A673 (cell line): ENCODE measurements around the gene SYT8. TPM values are rescaled to one million over a fixed set of nuclear protein-coding genes. Genes with fewer than 3 reads are reported as not detected.

Source experiments
- BruUV-seq: library from RNA; stranded (reverse); fragments of 400-500 nt; replicated peaks from 2 replicates; lab custom pipeline; 2021; lab: Mats Ljungman, UMichigan
- CTCF ChIA-PET: fragments of 300-600 bp; sonication (Branson Sonifier 250); formaldehyde crosslinking; loops from one replicate; lab custom pipeline; 2022; ENCODE audit warnings: antibody characterized with exemption; lab: Charles Lee
- POLR2A ChIA-PET: fragments of 300-600 bp; sonication (Branson Sonifier 250); formaldehyde crosslinking; loops from one replicate; lab custom pipeline; 2022; ENCODE audit warnings: antibody characterized with exemption; ENCODE audit not compliant: low non-redundant PET; lab: Charles Lee
- DNase-seq: peaks from one replicate; pipeline ENCODE4 v3.0.0-alpha.2; 2015; ENCODE audit warnings: low spot score
- H3K27ac ChIP-seq: fragments of 200-600 bp; sonication (generic); 2 replicates; pipeline ENCODE4 v1.5.1; 2016; ENCODE audit warnings: mixed run types, low read depth, mild to moderate bottlenecking, mixed read lengths, antibody characterized with exemption, low read length; ENCODE audit not compliant: poor library complexity, severe bottlenecking
- H3K27me3 ChIP-seq: fragments of 200-600 bp; sonication (generic); replicated peaks from 2 replicates; pipeline ENCODE4 v1.6.1; 2017; ENCODE audit warnings: mixed run types, low read depth, mild to moderate bottlenecking, mixed read lengths, antibody characterized with exemption, low read length; ENCODE audit not compliant: insufficient read depth, poor library complexity
- H3K36me3 ChIP-seq: fragments of 200-600 bp; sonication (generic); 2 replicates; pipeline ENCODE4 v1.6.1; 2016; ENCODE audit warnings: mixed run types, mild to moderate bottlenecking, mixed read lengths, antibody characterized with exemption, low read length; ENCODE audit not compliant: insufficient read depth, poor library complexity, severe bottlenecking
- H3K4me1 ChIP-seq: fragments of 200-600 bp; sonication (generic); 2 replicates; pipeline ENCODE4 v1.6.1; 2017; ENCODE audit warnings: mixed run types, mild to moderate bottlenecking, mixed read lengths, antibody characterized with exemption, low read length; ENCODE audit not compliant: insufficient read depth, poor library complexity, severe bottlenecking
- H3K4me3 ChIP-seq: fragments of 200-600 bp; sonication (generic); 2 replicates; pipeline ENCODE4 v1.5.1; 2016; ENCODE audit warnings: low read depth, mixed run types, mild to moderate bottlenecking, mixed read lengths, low read length; ENCODE audit not compliant: poor library complexity, severe bottlenecking
- H3K9me3 ChIP-seq: fragments of 200-600 bp; sonication (generic); 2 replicates; pipeline ENCODE4 v1.6.1; 2016; ENCODE audit warnings: mixed run types, low read depth, mild to moderate bottlenecking, mixed read lengths, antibody characterized with exemption, low read length; ENCODE audit not compliant: poor library complexity, severe bottlenecking
- EZH2 ChIP-seq: fragments of 200-600 bp; sonication (generic); IDR thresholded peaks from 2 replicates; pipeline ENCODE4 v1.6.1; 2017; ENCODE audit warnings: borderline replicate concordance, low read depth, mild to moderate bottlenecking, mixed read lengths, antibody characterized with exemption, low read length; ENCODE audit not compliant: poor library complexity, severe bottlenecking
- intact Hi-C: fragments of 100-400 bp; cut with micrococcal nuclease; formaldehyde crosslinking; loops from one replicate; pipeline ENCODE4 v1.10.0; 2022; ENCODE audit not compliant: unreplicated experiment
- total RNA-seq: library from RNA; stranded (reverse); gene quantifications from 2 replicates; pipeline ENCODE4 v1.2.3, GENCODE V29; 2021
- TF ChIP-seq, protein P1 (sequence below): fragments of 300-800, 200-600 bp; sonication (generic); conservative IDR thresholded peaks from 2 replicates; pipeline ENCODE4 v1.5.1; 2017; ENCODE audit warnings: low read depth, mild to moderate bottlenecking, antibody characterized with exemption, low read length, moderate library complexity, mixed read lengths

The SYT8 gene
- total RNA-seq, 1 experiment from 2014 or later = not detected

DNA sequence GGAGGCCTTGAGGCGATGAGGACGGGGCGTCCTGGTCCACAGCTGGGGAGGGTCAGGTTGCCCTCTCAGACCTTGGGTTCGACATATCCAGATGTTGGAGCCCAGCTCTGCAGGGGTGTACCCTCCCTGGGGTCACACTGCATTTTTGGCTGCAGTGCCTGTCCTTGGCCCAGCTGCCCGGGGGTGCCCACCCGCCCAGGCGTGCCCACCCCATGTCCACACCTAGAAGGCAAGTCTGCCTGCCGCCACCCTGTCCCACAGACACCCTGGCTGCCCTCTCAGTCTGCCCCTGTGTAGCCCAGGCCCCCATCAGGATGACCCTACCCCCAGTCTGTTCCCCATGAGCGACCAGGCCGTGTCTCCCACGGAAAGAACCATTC, 21.1 kb downstream of the SYT8 start:
- Histone ChIP-seq H3K27ac (no peak overlapping the region), H3K27me3 (peaks cover 7% of the 10 kb centered on the region), H3K4me3 (no peak overlapping the region), H3K4me1 (no peaks in the 10 kb centered on the region), H3K36me3 (no peaks in the 10 kb centered on the region), H3K9me3 (no peaks in the 10 kb centered on the region)
- ChIA-PET CTCF (no interaction called here), POLR2A (no interaction called here)
- no peak for DNase-seq
- no TSS peak for BruUV-seq
- intact Hi-C loops = no loop called here
- no peak for TF ChIP-seq EZH2
- TF ChIP-seq, protein P1, sequence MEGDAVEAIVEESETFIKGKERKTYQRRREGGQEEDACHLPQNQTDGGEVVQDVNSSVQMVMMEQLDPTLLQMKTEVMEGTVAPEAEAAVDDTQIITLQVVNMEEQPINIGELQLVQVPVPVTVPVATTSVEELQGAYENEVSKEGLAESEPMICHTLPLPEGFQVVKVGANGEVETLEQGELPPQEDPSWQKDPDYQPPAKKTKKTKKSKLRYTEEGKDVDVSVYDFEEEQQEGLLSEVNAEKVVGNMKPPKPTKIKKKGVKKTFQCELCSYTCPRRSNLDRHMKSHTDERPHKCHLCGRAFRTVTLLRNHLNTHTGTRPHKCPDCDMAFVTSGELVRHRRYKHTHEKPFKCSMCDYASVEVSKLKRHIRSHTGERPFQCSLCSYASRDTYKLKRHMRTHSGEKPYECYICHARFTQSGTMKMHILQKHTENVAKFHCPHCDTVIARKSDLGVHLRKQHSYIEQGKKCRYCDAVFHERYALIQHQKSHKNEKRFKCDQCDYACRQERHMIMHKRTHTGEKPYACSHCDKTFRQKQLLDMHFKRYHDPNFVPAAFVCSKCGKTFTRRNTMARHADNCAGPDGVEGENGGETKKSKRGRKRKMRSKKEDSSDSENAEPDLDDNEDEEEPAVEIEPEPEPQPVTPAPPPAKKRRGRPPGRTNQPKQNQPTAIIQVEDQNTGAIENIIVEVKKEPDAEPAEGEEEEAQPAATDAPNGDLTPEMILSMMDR = no peak

DNA sequence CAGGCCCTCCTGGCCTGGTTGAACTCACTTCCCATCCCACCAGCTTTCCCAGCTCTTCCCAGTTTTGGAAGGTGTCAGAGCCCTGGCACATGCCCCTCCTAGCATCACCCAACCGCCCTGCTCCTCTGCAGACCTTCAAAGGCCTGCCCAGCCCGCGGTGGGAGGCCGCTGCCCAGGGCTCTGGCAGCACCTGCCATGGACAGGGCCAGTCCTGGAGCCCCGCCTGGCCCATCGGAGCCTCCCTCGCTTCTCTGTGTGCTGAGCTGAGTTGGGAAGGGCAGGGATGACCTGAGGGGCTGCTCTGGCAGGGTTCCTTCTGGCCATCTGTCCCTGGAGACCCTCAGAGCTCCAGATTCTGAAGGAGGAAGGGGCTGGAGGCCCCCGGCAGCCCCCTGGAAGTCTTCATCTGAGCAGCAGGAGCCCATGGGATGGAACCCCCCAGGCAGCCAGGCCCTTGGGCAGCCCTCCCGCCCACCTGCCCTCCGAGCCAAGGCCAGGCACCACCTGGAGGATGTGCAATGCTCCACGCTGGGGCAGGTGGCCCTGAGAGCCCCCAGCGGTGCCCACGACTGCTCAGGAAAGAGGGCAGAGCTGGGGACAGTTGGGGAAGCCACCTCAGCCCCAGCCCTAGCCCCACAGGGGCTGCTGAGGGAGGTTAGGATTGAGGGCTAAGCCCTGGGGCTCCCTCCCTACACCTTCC, 21.7 kb downstream of the SYT8 start:
- no peak for DNase-seq
- intact Hi-C loops = no loop called here
- H3K9me3 ChIP-seq = no peaks in the 10 kb centered on the region
- no TSS peak for BruUV-seq
- ChIA-PET CTCF (no interaction called here), POLR2A (no interaction called here)
- H3K27me3 ChIP-seq = peaks cover 7% of the 10 kb centered on the region
- H3K4me1 ChIP-seq = no peaks in the 10 kb centered on the region
- H3K36me3 ChIP-seq = no peaks in the 10 kb centered on the region
- TF ChIP-seq, protein P1 = no peak
- no peak for TF ChIP-seq EZH2
- no peak overlapping the region for H3K27ac ChIP-seq
- H3K4me3 ChIP-seq = no peak overlapping the region

DNA sequence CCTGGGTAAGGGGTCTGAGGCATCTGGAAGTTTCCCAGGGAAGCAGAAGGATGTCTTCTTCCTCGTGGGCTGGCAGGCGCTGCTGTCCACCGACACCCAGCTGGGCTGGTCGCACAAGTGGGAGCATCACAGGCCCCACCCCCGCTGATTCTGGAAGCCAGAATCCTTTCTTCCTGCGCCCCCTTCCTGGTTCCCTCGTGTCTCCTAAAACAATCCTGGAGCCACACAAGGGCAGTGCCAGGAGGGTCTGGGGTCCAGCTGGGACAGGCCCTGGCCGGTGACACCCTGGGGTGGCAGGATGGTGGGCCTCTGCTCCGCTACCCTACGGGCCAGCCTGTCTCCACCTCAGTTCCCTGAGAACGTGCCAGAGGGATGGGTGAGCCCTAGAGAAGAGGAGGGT, 22.3 kb downstream of the SYT8 start:
- ChIA-PET POLR2A (no interaction called here), CTCF (no interaction called here)
- BruUV-seq = no TSS peak
- peaks cover 7% of the 10 kb centered on the region for H3K27me3 ChIP-seq
- TF ChIP-seq, protein P1 = no peak
- TF ChIP-seq EZH2 = no peak
- H3K9me3 ChIP-seq = no peaks in the 10 kb centered on the region
- H3K36me3 ChIP-seq = no peaks in the 10 kb centered on the region
- intact Hi-C loops = no loop called here
- H3K4me3 ChIP-seq = no peak overlapping the region
- H3K4me1 ChIP-seq = no peaks in the 10 kb centered on the region
- H3K27ac ChIP-seq = no peak overlapping the region
- no peak for DNase-seq
